Ectodermal cell (in vitro differentiated cells): ENCODE results near the gene MRRF. TPM values are rescaled to one million over a fixed set of nuclear protein-coding genes. Genes with fewer than 3 reads are reported as not detected.

Source experiments
- H3K27ac ChIP-seq: 2 replicates; pipeline ENCODE4 v1.7.0; 2013; ENCODE audit warnings: mild to moderate bottlenecking, low read depth, low read length; ENCODE audit not compliant: insufficient read depth, poor library complexity, severe bottlenecking
- H3K27me3 ChIP-seq: 2 replicates; pipeline ENCODE4 v1.7.0; 2013; ENCODE audit warnings: mild to moderate bottlenecking, low read length; ENCODE audit not compliant: insufficient read depth, control insufficient read depth, poor library complexity, severe bottlenecking
- H3K36me3 ChIP-seq: one replicate; pipeline ENCODE4 v1.7.0; 2013; ENCODE audit warnings: low read length; ENCODE audit not compliant: control insufficient read depth, insufficient read depth
- H3K4me1 ChIP-seq: one replicate; pipeline ENCODE4 v1.7.0; 2013; ENCODE audit warnings: low read length; ENCODE audit not compliant: control insufficient read depth, insufficient read depth
- H3K4me3 ChIP-seq: 2 replicates; pipeline ENCODE4 v1.7.0; 2013; ENCODE audit warnings: low read depth, low read length, control low read depth; ENCODE audit not compliant: insufficient read depth
- H3K9me3 ChIP-seq: 2 replicates; pipeline ENCODE4 v1.7.0; 2013; ENCODE audit warnings: mild to moderate bottlenecking, low read length, moderate library complexity; ENCODE audit not compliant: control insufficient read depth
- WGBS, 2 experiments: methylation state at CpG; one replicate each; pipeline ENCODE4 v1.1.7; 2013; ENCODE audit warnings: missing lambda C conversion rate in 2 of 2; 5-methylcytosine and 5-hydroxymethylcytosine counted together
- polyA plus RNA-seq, 4 experiments: library from polyadenylated mRNA; stranded (reverse); fragments of 50-300 nt; gene quantifications; one replicate each; pipeline ENCODE4 v1.2.3, GENCODE V29; 2013

The MRRF gene, protein sequence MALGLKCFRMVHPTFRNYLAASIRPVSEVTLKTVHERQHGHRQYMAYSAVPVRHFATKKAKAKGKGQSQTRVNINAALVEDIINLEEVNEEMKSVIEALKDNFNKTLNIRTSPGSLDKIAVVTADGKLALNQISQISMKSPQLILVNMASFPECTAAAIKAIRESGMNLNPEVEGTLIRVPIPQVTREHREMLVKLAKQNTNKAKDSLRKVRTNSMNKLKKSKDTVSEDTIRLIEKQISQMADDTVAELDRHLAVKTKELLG
- 38.5 TPM for polyA plus RNA-seq (2013, experiment 1 of 4)
- 33.2 TPM for polyA plus RNA-seq (2013, experiment 2 of 4)
- polyA plus RNA-seq (2013, experiment 3 of 4) = 28.9 TPM
- 29.1 TPM for polyA plus RNA-seq (2013, experiment 4 of 4)

- WGBS, 2 experiments = 0% methylated on average over 60 of the region's 60 CpGs
These were observed at the start of gene MRRF, which contains the start of gene RBM18 for GRCh38 chr9:122264360-122265148. MRRF (plus strand) TSS chr9:122264882; CDS start chr9:122270892, 6,010 bp downstream. RBM18 (minus strand) TSS chr9:122264840; CDS start chr9:122261492, 3,348 bp downstream.

GRCh38 chr9:122215663-122216062 lies 49.0 kb upstream of the MRRF start:
- no peaks in the 10 kb centered on the region for H3K9me3 ChIP-seq
- no peak overlapping the region for H3K27ac ChIP-seq
- 90 to 94% methylated on average over 1 of the region's 1 CpG for WGBS, 2 experiments
- H3K27me3 ChIP-seq = peaks cover 100% of the 10 kb centered on the region
- H3K4me3 ChIP-seq = no peak overlapping the region
- H3K36me3 ChIP-seq = no peaks in the 10 kb centered on the region
- peaks cover 18% of the 10 kb centered on the region for H3K4me1 ChIP-seq

More at GRCh38 chr9:122264360-122265148, at the start of gene MRRF, which contains the start of gene RBM18:
- Histone ChIP-seq H3K4me3 (peak within 1 kb of the TSS; percentile 68), H3K4me1 (peaks cover 7% of the 10 kb centered on the region), H3K9me3 (no peaks in the 10 kb centered on the region), H3K27me3 (no peaks in the 10 kb centered on the region), H3K36me3 (peaks cover 6% of the 10 kb centered on the region), H3K27ac (peak within 1 kb of the TSS; percentile 89)

DNA sequence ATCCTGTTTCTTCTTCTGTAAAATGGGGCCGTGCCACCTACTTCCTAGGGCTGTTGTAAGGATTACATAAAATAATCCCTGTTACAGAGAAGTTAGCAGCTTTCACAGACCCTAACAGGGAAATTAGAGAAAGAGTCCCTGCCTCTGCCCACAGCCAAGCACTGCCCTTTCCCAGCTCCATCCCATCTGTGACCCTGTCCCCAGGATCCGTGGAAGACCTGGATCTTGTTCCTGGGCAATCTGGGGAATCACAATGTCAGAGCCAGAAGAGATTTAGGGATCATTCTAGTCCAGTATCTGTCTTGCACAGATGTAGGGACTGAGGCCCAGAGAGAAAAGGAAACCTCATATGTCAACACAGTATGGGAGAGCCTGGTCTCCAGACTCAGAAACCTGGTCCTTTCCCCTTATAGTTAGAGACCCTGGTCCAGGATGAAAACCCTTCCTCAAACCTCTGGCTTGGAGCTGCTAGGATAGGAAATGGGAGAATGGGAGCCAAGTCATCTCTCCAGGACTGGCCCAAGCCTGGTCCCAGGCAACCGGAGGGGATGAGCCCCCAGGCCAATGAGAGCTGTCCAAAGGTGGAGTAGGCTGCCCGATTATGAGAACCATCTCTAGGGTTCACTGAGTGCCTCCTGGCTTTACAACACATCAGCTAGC lies 48.4 kb upstream of the MRRF start:
- Histone ChIP-seq H3K27ac (no peak overlapping the region), H3K9me3 (no peaks in the 10 kb centered on the region), H3K4me1 (peaks cover 24% of the 10 kb centered on the region), H3K4me3 (no peak overlapping the region), H3K27me3 (peaks cover 100% of the 10 kb centered on the region), H3K36me3 (no peaks in the 10 kb centered on the region)
- WGBS, 2 experiments = 62 to 65% methylated on average over 4 of the region's 4 CpGs

GRCh38 chr9:122216798-122217418 lies 47.8 kb upstream of the MRRF start:
- Histone ChIP-seq H3K27me3 (peaks cover 100% of the 10 kb centered on the region), H3K27ac (no peak overlapping the region), H3K9me3 (no peaks in the 10 kb centered on the region), H3K4me3 (no peak overlapping the region), H3K36me3 (no peaks in the 10 kb centered on the region), H3K4me1 (peaks cover 28% of the 10 kb centered on the region)
- 82 to 88% methylated on average over 35 of the region's 35 CpGs for WGBS, 2 experiments

DNA sequence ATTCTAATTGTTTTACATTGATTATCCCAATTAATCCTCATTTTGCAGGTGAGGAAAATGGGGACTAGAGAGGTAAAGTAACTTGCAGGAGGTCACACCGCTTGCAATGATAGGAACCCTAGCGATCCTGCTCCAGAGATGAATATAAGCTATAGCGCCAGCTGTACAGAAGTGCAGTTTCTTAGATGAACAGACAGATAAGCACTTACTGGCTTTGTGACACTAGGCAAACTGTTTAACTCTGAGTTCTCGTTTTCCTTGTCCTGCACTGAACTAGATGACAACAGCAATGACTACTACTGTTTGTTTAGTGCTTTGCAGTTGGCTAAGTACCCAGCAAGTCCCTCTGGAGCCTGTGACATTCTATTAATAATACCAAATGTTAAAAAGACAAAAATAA lies 47.0 kb upstream of the MRRF start:
- H3K36me3 ChIP-seq = no peaks in the 10 kb centered on the region
- H3K27me3 ChIP-seq = peaks cover 100% of the 10 kb centered on the region
- H3K4me3 ChIP-seq = no peak overlapping the region
- no peak overlapping the region for H3K27ac ChIP-seq
- no peaks in the 10 kb centered on the region for H3K9me3 ChIP-seq
- 84 to 86% methylated on average over 4 of the region's 4 CpGs for WGBS, 2 experiments
- peaks cover 28% of the 10 kb centered on the region for H3K4me1 ChIP-seq

DNA sequence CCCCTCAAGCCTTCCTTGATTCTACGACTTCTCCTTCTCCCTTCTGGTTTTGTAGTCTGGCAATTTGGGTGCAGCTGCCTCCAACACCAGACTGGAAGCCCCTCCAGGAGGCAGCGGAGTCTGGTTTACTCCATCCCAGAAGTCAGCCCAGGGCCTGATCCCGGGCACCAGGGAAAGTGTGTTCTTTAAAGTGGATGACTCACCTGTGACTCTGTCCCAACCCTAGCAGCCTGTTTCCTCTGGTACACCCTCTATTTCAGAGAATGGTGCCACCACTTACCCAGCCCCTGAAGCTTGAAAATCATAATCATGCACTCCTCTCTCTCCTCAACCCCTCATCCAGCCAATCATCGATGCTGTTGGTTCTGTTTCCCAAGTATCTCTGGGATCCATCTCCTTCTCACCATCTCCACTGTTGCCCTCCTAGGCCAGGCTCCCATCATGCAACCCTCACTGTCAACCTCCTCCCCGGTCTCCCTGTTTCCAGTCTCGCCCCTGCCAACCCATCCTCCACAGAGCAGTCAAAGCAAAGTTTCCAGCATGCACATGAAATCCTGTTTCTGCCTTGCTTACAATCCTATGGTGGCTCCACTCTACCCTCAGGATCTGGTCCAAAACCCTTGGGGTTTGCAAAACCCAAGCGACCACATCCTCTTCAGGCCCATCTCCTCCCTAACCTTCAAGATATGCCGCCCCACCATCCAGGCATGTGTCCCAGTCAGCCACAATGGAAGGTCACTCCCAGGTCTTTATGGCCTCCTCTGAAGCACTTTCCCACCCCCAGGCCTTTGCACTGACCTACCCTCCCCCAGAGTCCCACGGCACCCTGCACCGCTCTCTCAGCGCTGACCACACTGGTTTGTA lies 46.4 kb upstream of the MRRF start:
- 36 to 43% methylated on average over 11 of the region's 11 CpGs for WGBS, 2 experiments
- H3K27me3 ChIP-seq = peaks cover 100% of the 10 kb centered on the region
- H3K27ac ChIP-seq = no peak overlapping the region
- no peak overlapping the region for H3K4me3 ChIP-seq
- H3K9me3 ChIP-seq = no peaks in the 10 kb centered on the region
- H3K36me3 ChIP-seq = no peaks in the 10 kb centered on the region
- peaks cover 28% of the 10 kb centered on the region for H3K4me1 ChIP-seq

DNA sequence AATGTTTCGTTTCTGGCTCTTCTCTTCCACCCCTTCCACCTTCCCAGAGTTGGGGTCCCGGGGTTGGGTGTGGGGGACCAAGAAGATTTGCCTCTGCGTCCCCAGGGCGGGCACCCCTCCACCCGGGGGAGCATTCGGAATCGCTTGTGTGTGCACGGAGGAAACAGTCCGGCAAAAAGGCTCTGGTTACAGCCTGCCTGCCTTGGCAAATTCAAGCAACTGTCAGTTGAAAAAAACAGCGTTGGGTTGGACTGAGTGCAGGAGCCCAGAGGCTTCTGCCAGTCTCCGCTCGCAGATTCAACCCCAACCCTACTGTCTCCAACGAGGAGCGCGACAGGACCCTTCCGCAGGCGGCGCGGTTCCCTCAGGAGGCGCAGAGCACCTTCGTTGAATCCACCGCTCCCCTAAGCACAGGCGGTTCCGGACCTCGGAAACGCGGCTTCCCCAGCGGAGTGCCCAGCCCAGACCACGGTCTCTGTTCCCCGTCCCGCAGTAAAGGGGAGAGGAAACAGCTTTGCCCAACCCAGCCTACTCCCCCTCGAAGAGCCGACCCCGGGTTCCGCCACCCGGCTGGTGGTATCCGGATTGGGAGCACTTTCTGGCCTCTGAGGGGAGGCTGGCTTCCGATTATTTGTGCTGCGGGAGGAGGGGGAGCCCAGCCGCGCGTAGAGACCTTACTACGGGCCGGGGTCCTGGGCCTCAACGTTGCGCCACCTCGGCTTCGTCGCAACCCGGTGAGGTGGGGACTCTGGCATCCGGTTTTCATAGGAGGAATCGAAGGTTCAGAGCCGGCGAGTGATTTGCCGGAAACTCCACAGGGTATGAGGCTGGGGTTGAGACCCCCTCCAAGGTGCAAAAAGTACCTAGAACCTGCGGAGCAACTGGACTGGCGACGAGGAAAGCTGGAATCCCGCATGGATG lies 45.5 kb upstream of the MRRF start:
- H3K36me3 ChIP-seq = no peaks in the 10 kb centered on the region
- peak overlapping the region; percentile 5 for H3K4me3 ChIP-seq

DNA sequence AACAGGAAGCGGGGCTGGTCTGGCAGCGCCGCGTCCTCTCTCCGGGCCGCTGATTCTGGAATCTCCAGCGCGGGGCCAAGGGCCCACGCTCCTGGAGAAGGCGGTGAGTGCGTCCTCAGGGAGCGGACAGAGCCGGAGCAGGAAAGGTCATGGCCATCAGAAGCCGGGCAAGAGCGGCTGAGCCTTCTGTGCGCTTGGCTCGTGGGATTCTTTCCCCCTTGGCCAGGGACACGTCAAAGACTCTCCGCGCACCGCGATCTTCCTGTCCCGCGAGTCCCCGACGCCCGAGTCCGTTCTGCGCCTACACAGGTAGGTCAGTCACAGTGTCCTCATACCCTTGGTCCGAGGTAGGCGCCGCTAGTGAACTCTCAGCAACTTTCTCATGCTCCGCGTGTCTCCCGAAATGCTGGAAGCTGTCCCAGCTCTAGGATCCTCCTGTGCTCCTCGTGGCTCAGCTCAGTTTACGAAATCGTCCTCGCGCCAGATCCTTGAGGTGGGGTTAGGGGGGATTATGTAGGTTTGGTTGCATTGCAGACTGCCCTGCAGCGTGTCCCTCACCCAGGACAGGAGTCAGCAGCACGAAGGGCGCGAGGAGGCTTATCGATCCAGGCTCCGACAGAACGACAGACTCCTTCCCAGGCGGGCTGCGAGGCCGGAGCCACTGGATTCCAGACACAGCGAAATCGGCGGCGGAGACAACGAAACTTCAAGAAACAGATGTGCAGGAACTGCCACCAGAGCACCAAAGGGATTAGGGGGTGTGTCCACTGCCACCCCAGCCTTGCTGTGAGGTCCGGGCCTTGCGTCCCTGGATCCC lies 44.6 kb upstream of the MRRF start:
- H3K4me3 ChIP-seq = peak overlapping the region; percentile 16
- H3K9me3 ChIP-seq = no peaks in the 10 kb centered on the region
- H3K4me1 ChIP-seq = peaks cover 28% of the 10 kb centered on the region
- peaks cover 100% of the 10 kb centered on the region for H3K27me3 ChIP-seq
- H3K36me3 ChIP-seq = no peaks in the 10 kb centered on the region
- H3K27ac ChIP-seq = no peak overlapping the region
- WGBS, 2 experiments = 2% methylated on average over 57 of the region's 57 CpGs

More for the DNA sequence above, 45.5 kb upstream of the MRRF start:
- Histone ChIP-seq H3K27ac (no peak overlapping the region), H3K4me1 (peaks cover 28% of the 10 kb centered on the region), H3K9me3 (no peaks in the 10 kb centered on the region), H3K27me3 (peaks cover 100% of the 10 kb centered on the region)
- WGBS, 2 experiments = 1% methylated on average over 59 of the region's 59 CpGs
